GM06990 (cell line): ENCODE results near the gene LRRC18.

Source experiments
- DNase-seq: peaks from one replicate; pipeline ENCODE4 v3.0.0-alpha.2; 2011; ENCODE audit not compliant: insufficient read length; ENCODE audit errors: extremely low read depth
- H3K27me3 ChIP-seq: replicated peaks from 2 replicates; pipeline ENCODE4 v1.6.0; 2011; ENCODE audit warnings: low read length; ENCODE audit not compliant: control insufficient read depth, insufficient read depth
- H3K36me3 ChIP-seq: 2 replicates; pipeline ENCODE4 v1.5.1; 2011; ENCODE audit warnings: low read length; ENCODE audit not compliant: control insufficient read depth, insufficient read depth
- H3K4me3 ChIP-seq: replicated peaks from 2 replicates; pipeline ENCODE4 v1.5.1; 2011; ENCODE audit warnings: low read depth, mild to moderate bottlenecking, control low read depth, low read length
- CTCF ChIP-seq: IDR thresholded peaks from 2 replicates; pipeline ENCODE4 v1.5.1; 2011; ENCODE audit warnings: low read length, control low read depth, mild to moderate bottlenecking, inconsistent platforms; ENCODE audit not compliant: insufficient read depth, poor library complexity, severe bottlenecking

LRRC18 gene

GRCh38 chr10:48938990-48939536, 577 bp downstream of the LRRC18 start:
- TF ChIP-seq CTCF: no peak
- no peaks in the 10 kb centered on the region for H3K27me3 ChIP-seq
- peaks cover 23% of the 10 kb centered on the region for H3K36me3 ChIP-seq
- H3K4me3 ChIP-seq: no peak overlapping the region
- DNase-seq: no peak

GRCh38 chr10:48938281-48938680, 1.4 kb downstream of the LRRC18 start:
- Histone ChIP-seq H3K4me3 (no peak overlapping the region), H3K27me3 (no peaks in the 10 kb centered on the region), H3K36me3 (peaks cover 21% of the 10 kb centered on the region)
- DNase-seq: no peak
- TF ChIP-seq CTCF: no peak

- no peak for DNase-seq
- peaks cover 17% of the 10 kb centered on the region for H3K36me3 ChIP-seq
- no peaks in the 10 kb centered on the region for H3K27me3 ChIP-seq
- no peak overlapping the region for H3K4me3 ChIP-seq
- no peak for TF ChIP-seq CTCF
Observed at GRCh38 chr10:48937796-48938195, 1.8 kb downstream of the LRRC18 start.

GRCh38 chr10:48935577-48935976, 4.1 kb downstream of the LRRC18 start:
- no peak for TF ChIP-seq CTCF
- peaks cover 13% of the 10 kb centered on the region for H3K36me3 ChIP-seq
- H3K4me3 ChIP-seq: no peak overlapping the region
- H3K27me3 ChIP-seq: no peaks in the 10 kb centered on the region
- no peak for DNase-seq

GRCh38 chr10:48934672-48935501, 4.8 kb downstream of the LRRC18 start:
- Histone ChIP-seq H3K4me3 (no peak overlapping the region), H3K27me3 (no peaks in the 10 kb centered on the region), H3K36me3 (peaks cover 13% of the 10 kb centered on the region)
- TF ChIP-seq CTCF: no peak
- DNase-seq: no peak
